ENCODE measurements around the gene TK1.

The TK1 gene

GRCh38 chr17:78180508-78180907 is 6.3 kb downstream of the TK1 start:
- TF ChIP-seq, protein P1, sequence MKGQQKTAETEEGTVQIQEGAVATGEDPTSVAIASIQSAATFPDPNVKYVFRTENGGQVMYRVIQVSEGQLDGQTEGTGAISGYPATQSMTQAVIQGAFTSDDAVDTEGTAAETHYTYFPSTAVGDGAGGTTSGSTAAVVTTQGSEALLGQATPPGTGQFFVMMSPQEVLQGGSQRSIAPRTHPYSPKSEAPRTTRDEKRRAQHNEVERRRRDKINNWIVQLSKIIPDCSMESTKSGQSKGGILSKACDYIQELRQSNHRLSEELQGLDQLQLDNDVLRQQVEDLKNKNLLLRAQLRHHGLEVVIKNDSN (IDR thresholded peaks at IDR 0.05) = no peak
- TF ChIP-seq ZBTB7A (IDR thresholded peaks at IDR 0.05; ENCODE audit: low read depth) (no peak), REST (IDR thresholded peaks at IDR 0.05; ENCODE audit: low read depth) (no peak), MAX (IDR thresholded peaks at IDR 0.05) (no peak), CREB1 (IDR thresholded peaks at IDR 0.05; ENCODE audit: low read depth) (no peak), RAD21 (IDR thresholded peaks at IDR 0.05; ENCODE audit: low read depth) (no peak), TCF12 (IDR thresholded peaks at IDR 0.05; ENCODE audit: low read depth) (no peak), YY1 (IDR thresholded peaks at IDR 0.05; ENCODE audit: low read depth) (no peak), EP300 (IDR thresholded peaks at IDR 0.05; ENCODE audit: borderline replicate concordance) (no peak), NFIC (IDR thresholded peaks at IDR 0.05) (no peak), CEBPB (IDR thresholded peaks at IDR 0.05) (no peak), FOXM1 (IDR thresholded peaks at IDR 0.05; ENCODE audit: borderline replicate concordance, low read depth) (no peak), EGR1 (IDR thresholded peaks at IDR 0.05) (no peak), TAF1 (IDR thresholded peaks at IDR 0.05; ENCODE audit: low read depth) (no peak), TEAD4 (IDR thresholded peaks at IDR 0.05) (no peak)

DNA sequence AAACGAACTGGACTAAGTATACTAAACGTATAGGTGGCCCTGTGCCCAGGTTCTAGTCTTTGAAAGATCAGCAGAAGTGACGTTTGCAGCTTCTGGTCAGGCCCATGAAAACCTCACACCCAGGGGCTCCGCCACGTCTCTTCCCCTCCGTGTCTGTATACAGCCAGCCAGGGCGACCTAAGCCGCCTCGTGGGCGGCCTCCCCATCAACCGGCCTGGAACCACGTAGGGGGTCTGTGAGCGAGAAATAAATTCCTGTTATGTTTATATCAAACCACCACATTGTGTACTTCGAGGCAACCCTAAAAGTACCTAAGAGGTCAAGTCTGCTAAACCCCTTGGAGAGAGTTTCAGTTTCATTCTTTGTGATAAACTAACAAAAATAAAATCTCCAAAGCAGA is 6.8 kb downstream of the TK1 start:
- TF ChIP-seq EGR1 (IDR thresholded peaks at IDR 0.05) (no peak), TEAD4 (IDR thresholded peaks at IDR 0.05) (no peak), NFIC (IDR thresholded peaks at IDR 0.05) (no peak), RAD21 (IDR thresholded peaks at IDR 0.05; ENCODE audit: low read depth) (no peak), ZBTB7A (IDR thresholded peaks at IDR 0.05; ENCODE audit: low read depth) (no peak), TAF1 (IDR thresholded peaks at IDR 0.05; ENCODE audit: low read depth) (no peak), YY1 (IDR thresholded peaks at IDR 0.05; ENCODE audit: low read depth) (no peak), REST (IDR thresholded peaks at IDR 0.05; ENCODE audit: low read depth) (no peak), FOXM1 (IDR thresholded peaks at IDR 0.05; ENCODE audit: borderline replicate concordance, low read depth) (no peak), MAX (IDR thresholded peaks at IDR 0.05) (no peak), TCF12 (IDR thresholded peaks at IDR 0.05; ENCODE audit: low read depth) (no peak), CEBPB (IDR thresholded peaks at IDR 0.05) (no peak), EP300 (IDR thresholded peaks at IDR 0.05; ENCODE audit: borderline replicate concordance) (no peak), CREB1 (IDR thresholded peaks at IDR 0.05; ENCODE audit: low read depth) (no peak)
- TF ChIP-seq, protein P1 (IDR thresholded peaks at IDR 0.05) = no peak

DNA sequence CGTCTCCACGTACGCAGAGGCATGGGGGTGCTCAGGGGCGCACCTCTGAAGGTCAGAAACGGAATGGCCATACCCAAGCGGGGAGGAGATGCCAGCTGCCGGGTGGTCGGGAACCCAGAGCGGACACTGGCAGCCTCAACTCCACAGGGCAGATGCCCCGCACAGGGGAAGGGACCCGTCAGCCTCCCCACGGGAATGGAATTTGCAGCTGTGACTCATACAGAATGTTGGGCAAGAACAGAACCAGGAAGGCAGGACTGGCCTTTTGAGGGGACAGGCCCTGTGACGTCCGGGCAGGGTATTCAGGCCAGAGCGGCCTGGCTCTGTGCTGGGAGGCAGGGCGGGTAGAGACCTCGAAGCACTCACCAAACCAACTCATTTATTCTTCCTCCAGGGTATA is 7.5 kb downstream of the TK1 start:
- TF ChIP-seq, protein P1 (IDR thresholded peaks at IDR 0.05) = no peak
- TF ChIP-seq NFIC (IDR thresholded peaks at IDR 0.05) (no peak), TEAD4 (IDR thresholded peaks at IDR 0.05) (no peak), CREB1 (IDR thresholded peaks at IDR 0.05; ENCODE audit: low read depth) (no peak), EGR1 (IDR thresholded peaks at IDR 0.05) (no peak), ZBTB7A (IDR thresholded peaks at IDR 0.05; ENCODE audit: low read depth) (no peak), FOXM1 (IDR thresholded peaks at IDR 0.05; ENCODE audit: borderline replicate concordance, low read depth) (no peak), REST (IDR thresholded peaks at IDR 0.05; ENCODE audit: low read depth) (no peak), CEBPB (IDR thresholded peaks at IDR 0.05) (no peak)

DNA sequence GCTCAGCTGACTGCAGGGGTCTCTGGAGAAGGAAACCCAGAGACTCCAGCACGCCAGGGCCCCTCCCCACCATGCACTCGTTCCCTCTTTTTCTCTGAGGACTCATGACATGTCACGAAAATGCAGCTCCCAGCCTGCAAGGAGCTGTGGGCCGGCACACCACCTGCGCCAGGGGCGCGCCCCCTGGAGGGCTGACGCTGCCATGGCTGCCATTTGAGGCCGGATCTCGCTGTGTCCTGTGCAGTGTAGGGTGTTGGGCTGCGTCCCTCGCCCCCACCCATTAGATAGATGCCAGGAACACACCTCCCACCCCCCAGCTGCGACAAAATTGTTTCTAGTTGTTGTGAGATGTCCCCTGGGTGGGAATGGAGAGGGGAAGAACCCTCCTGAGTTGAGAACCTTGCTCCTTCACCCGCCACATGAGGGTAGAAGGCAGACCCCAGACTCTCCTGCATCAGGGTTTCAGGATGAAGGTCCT is 10.3 kb downstream of the TK1 start:
- TF ChIP-seq FOXM1 (IDR thresholded peaks at IDR 0.05; ENCODE audit: borderline replicate concordance, low read depth) = no peak
- TF ChIP-seq TCF12 (IDR thresholded peaks at IDR 0.05; ENCODE audit: low read depth) = no peak
- no peak for TF ChIP-seq TAF1 (IDR thresholded peaks at IDR 0.05; ENCODE audit: low read depth)
- TF ChIP-seq YY1 (IDR thresholded peaks at IDR 0.05; ENCODE audit: low read depth) = no peak
- TF ChIP-seq EGR1 (IDR thresholded peaks at IDR 0.05) = no peak
- no peak for TF ChIP-seq CEBPB (IDR thresholded peaks at IDR 0.05)

Data from Ishikawa (cell line).